MM.1S (cell line): Measurements from ENCODE around the gene USP12.

Experiments used
- DNase-seq: peaks from one replicate; pipeline ENCODE4 v3.0.0-alpha.2; 2015
- H2AFZ ChIP-seq: fragments of 300-600 bp; sonication (generic); 2 replicates; pipeline ENCODE4 v1.6.0; 2016; ENCODE audit warnings: antibody characterized with exemption, low read length
- H3F3A ChIP-seq: fragments of 300-600 bp; sonication (generic); 2 replicates; pipeline ENCODE4 v1.6.1; 2016; ENCODE audit warnings: mild to moderate bottlenecking, antibody characterized with exemption, low read length, moderate library complexity, mixed read lengths; ENCODE audit not compliant: insufficient read depth
- H3K27ac ChIP-seq: fragments of 300-600 bp; sonication (generic); 2 replicates; pipeline ENCODE4 v1.5.1; 2016; ENCODE audit warnings: mild to moderate bottlenecking, low read length
- H3K27me3 ChIP-seq: fragments of 300-600 bp; sonication (generic); replicated peaks from 2 replicates; pipeline ENCODE4 v1.6.0; 2016; ENCODE audit warnings: low read length; ENCODE audit not compliant: insufficient read depth
- H3K36me3 ChIP-seq: fragments of 300-600 bp; sonication (generic); replicated peaks from 2 replicates; pipeline ENCODE4 v1.6.1; 2016; ENCODE audit warnings: mild to moderate bottlenecking, low read length, mixed read lengths; ENCODE audit not compliant: insufficient read depth
- H3K4me1 ChIP-seq: fragments of 300-600 bp; sonication (generic); 2 replicates; pipeline ENCODE4 v1.6.1; 2016; ENCODE audit warnings: low read length, mixed read lengths
- H3K4me2 ChIP-seq: fragments of 300-600 bp; sonication (generic); 2 replicates; pipeline ENCODE4 v1.6.0; 2016; ENCODE audit warnings: low read depth, low read length
- H3K4me3 ChIP-seq: fragments of 300-600 bp; sonication (generic); 2 replicates; pipeline ENCODE4 v1.5.1; 2016; ENCODE audit warnings: low read length, mixed read lengths
- H3K79me2 ChIP-seq: fragments of 300-600 bp; sonication (generic); 2 replicates; pipeline ENCODE4 v1.6.1; 2016; ENCODE audit warnings: mixed run types, low read length, mixed read lengths
- H3K9ac ChIP-seq: fragments of 300-600 bp; sonication (generic); 2 replicates; pipeline ENCODE4 v1.6.1; 2016; ENCODE audit warnings: low read length, mixed read lengths
- H3K9me2 ChIP-seq: fragments of 300-600 bp; sonication (generic); replicated peaks from 2 replicates; pipeline ENCODE4 v1.6.1; 2016; ENCODE audit warnings: mild to moderate bottlenecking, low read length, mixed read lengths; ENCODE audit not compliant: insufficient read depth
- H3K9me3 ChIP-seq: fragments of 300-600 bp; sonication (generic); replicated peaks from 2 replicates; pipeline ENCODE4 v1.6.1; 2016; ENCODE audit warnings: mild to moderate bottlenecking, low read length, mixed read lengths; ENCODE audit not compliant: insufficient read depth
- H4K20me1 ChIP-seq: fragments of 300-600 bp; sonication (generic); 2 replicates; pipeline ENCODE4 v1.6.1; 2016; ENCODE audit warnings: mild to moderate bottlenecking, low read length, moderate library complexity, mixed read lengths; ENCODE audit not compliant: insufficient read depth
- CTCF ChIP-seq: fragments of 300-600 bp; sonication (generic); IDR thresholded peaks from 2 replicates; pipeline ENCODE4 v1.5.1; 2016; ENCODE audit warnings: antibody characterized with exemption, low read length, mixed read lengths
- EZH2 ChIP-seq: fragments of 300-600 bp; sonication (generic); optimal IDR thresholded peaks from 2 replicates; pipeline ENCODE3; 2017; ENCODE audit warnings: low read depth, mild to moderate bottlenecking, antibody characterized with exemption, low read length, mixed read lengths
- EZH2phosphoT487 ChIP-seq: fragments of 300-600 bp; sonication (generic); IDR thresholded peaks from 2 replicates; pipeline ENCODE4 v1.6.1; 2018; ENCODE audit warnings: antibody characterized with exemption, low read length

USP12 gene

GRCh38 chr13:27203854-27204253 lies 32.2 kb upstream of the USP12 start:
- no peak overlapping the region for H3K27ac ChIP-seq
- no peak overlapping the region for H3K4me2 ChIP-seq
- H3K9me2 ChIP-seq = no peaks in the 10 kb centered on the region
- no peak overlapping the region for H2AFZ ChIP-seq
- H3K36me3 ChIP-seq = no peaks in the 10 kb centered on the region
- no peak for TF ChIP-seq EZH2phosphoT487
- TF ChIP-seq CTCF = no peak
- TF ChIP-seq EZH2 = no peak
- no peaks in the 10 kb centered on the region for H4K20me1 ChIP-seq
- no peaks in the 10 kb centered on the region for H3K79me2 ChIP-seq
- no peak overlapping the region for H3K9ac ChIP-seq
- no peak for DNase-seq
- H3K9me3 ChIP-seq = no peaks in the 10 kb centered on the region
- H3K4me1 ChIP-seq = no peaks in the 10 kb centered on the region
- no peak overlapping the region for H3K4me3 ChIP-seq
- no peaks in the 10 kb centered on the region for H3F3A ChIP-seq
- H3K27me3 ChIP-seq = no peaks in the 10 kb centered on the region

GRCh38 chr13:27203186-27203585 lies 31.6 kb upstream of the USP12 start:
- Histone ChIP-seq H3K4me3 (no peak overlapping the region), H3K4me2 (no peak overlapping the region), H3F3A (no peaks in the 10 kb centered on the region), H3K27me3 (no peaks in the 10 kb centered on the region), H3K27ac (no peak overlapping the region), H3K9me2 (no peaks in the 10 kb centered on the region), H3K9ac (no peak overlapping the region), H3K79me2 (no peaks in the 10 kb centered on the region), H2AFZ (no peak overlapping the region), H3K4me1 (no peaks in the 10 kb centered on the region), H3K9me3 (no peaks in the 10 kb centered on the region), H4K20me1 (no peaks in the 10 kb centered on the region), H3K36me3 (no peaks in the 10 kb centered on the region)
- TF ChIP-seq CTCF (no peak), EZH2phosphoT487 (no peak), EZH2 (no peak)
- DNase-seq = no peak

- TF ChIP-seq EZH2 (no peak), EZH2phosphoT487 (no peak), CTCF (no peak)
- H3K9me3 ChIP-seq = no peaks in the 10 kb centered on the region
- H3K4me1 ChIP-seq = no peaks in the 10 kb centered on the region
- H3K4me2 ChIP-seq = no peak overlapping the region
- no peak overlapping the region for H3K4me3 ChIP-seq
- no peaks in the 10 kb centered on the region for H4K20me1 ChIP-seq
- DNase-seq = no peak
- H3K79me2 ChIP-seq = no peaks in the 10 kb centered on the region
- no peaks in the 10 kb centered on the region for H3K36me3 ChIP-seq
- no peak overlapping the region for H3K9ac ChIP-seq
- no peaks in the 10 kb centered on the region for H3K27me3 ChIP-seq
- H3K9me2 ChIP-seq = no peaks in the 10 kb centered on the region
- no peak overlapping the region for H3K27ac ChIP-seq
- no peak overlapping the region for H2AFZ ChIP-seq
- H3F3A ChIP-seq = no peaks in the 10 kb centered on the region
Observed at GRCh38 chr13:27201661-27202060, 30.1 kb upstream of the USP12 start.
